ENCODE measurements around the gene NEURL1.

DNA sequence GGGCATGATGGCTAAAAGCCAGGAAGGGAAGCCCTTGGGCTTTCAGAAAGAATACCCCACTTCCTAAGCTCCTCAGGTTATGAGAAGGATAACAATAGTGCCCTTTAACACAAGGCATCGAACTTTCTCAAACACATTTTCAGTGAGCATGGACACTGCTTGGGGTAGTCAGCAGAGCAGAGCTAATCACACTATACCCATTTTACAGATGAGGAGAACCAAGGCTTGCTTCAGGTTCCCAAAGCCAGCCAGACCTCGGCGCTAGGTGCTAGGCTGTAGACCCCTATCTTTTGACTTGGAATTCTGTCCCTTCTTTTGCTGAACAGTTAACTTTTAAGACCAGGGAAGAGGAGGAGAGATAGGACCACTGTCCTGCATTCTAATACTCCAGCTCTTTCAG, 1.8 kb downstream of the NEURL1 start:
- TF ChIP-seq EZH2 (IDR thresholded peaks at IDR 0.05; ENCODE audit: borderline replicate concordance) = no peak
- TF ChIP-seq, protein P1, sequence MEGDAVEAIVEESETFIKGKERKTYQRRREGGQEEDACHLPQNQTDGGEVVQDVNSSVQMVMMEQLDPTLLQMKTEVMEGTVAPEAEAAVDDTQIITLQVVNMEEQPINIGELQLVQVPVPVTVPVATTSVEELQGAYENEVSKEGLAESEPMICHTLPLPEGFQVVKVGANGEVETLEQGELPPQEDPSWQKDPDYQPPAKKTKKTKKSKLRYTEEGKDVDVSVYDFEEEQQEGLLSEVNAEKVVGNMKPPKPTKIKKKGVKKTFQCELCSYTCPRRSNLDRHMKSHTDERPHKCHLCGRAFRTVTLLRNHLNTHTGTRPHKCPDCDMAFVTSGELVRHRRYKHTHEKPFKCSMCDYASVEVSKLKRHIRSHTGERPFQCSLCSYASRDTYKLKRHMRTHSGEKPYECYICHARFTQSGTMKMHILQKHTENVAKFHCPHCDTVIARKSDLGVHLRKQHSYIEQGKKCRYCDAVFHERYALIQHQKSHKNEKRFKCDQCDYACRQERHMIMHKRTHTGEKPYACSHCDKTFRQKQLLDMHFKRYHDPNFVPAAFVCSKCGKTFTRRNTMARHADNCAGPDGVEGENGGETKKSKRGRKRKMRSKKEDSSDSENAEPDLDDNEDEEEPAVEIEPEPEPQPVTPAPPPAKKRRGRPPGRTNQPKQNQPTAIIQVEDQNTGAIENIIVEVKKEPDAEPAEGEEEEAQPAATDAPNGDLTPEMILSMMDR (IDR thresholded peaks at IDR 0.05; ENCODE audit: poor library complexity) = no peak

All from hepatocyte (in vitro differentiated cells).